GM19455 (cell line): ENCODE data around the gene ELFN2.

Experiments
- ATAC-seq: cut with Tn5 transposase; IDR thresholded peaks from one replicate; pipeline ENCODE4 v1.9.1; 2021; ENCODE audit not compliant: unreplicated experiment

Gene ELFN2

GRCh38 chr22:37358917-37359316 is 68.4 kb downstream of the ELFN2 start:
- no peak for ATAC-seq

DNA sequence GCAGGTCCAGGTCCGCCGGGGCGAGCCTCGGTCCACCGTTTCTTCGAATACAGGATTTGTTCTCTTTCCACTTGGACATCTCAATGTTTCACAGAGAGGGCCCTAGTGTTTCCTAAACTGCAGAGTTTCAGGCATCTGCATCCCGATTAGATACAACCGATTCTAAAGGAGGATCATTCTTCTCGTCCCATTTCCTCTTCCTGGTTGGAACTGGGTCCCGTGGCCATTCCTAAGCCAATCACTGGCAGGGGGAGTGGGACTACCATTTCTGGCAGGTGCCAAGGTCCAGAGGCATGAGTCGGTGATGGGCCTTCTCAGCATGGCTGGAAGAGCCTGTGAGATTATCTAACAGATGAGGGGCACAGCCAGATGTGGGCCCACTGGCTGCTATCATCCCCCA is 68.9 kb downstream of the ELFN2 start:
- no peak for ATAC-seq

- ATAC-seq = no peak
These were observed 69.7 kb downstream of the ELFN2 start for GRCh38 chr22:37357446-37358075.

GRCh38 chr22:37356922-37357321 is 70.4 kb downstream of the ELFN2 start:
- no peak for ATAC-seq

- no peak for ATAC-seq
These were observed 72.1 kb downstream of the ELFN2 start for GRCh38 chr22:37355174-37355573.

- ATAC-seq = no peak
These were observed 72.6 kb downstream of the ELFN2 start for GRCh38 chr22:37354670-37355069.

DNA sequence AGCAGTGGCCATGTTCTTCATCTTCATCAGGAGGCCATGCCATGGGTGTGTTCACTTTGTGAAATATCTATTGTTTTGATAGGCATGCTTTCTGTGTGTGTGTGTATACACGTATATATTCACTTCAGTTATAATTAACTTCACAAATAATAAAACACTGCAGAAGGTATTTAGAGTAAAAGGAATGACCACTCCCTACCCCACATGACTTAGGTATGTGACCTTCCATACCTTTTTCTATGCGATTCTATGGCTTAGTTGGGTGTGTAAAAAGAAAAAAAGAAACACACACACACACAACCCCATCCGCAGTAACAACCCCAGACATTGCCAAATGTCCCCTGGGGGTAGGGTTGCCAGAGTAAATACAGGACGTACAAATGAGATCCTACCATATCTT is 73.0 kb downstream of the ELFN2 start:
- ATAC-seq = no peak

- no peak for ATAC-seq
These were observed 73.4 kb downstream of the ELFN2 start for GRCh38 chr22:37353839-37354238.

DNA sequence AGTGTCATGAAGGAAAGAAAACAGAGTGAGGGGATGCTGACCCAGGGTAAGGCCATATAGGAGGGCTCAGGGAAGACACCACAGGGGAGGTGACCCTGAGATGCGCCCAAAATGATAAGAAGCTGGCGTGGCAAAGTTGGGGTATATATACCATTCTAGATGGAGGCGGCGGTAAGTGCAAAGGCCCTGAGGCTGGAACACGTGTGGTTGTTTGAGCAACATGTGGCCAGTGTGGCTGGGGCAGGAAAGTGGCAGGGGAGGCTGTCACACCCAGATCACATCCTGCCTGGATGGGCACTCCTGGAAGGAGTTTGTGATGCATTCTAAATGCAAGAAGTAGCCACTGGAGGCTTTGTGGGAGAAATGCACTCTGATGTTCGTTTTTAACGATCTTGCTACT is 74.8 kb downstream of the ELFN2 start:
- ATAC-seq = no peak

GRCh38 chr22:37351232-37351631 is 76.0 kb downstream of the ELFN2 start:
- no peak for ATAC-seq

- ATAC-seq = no peak
These were observed 78.0 kb downstream of the ELFN2 start for GRCh38 chr22:37349043-37349814.

DNA sequence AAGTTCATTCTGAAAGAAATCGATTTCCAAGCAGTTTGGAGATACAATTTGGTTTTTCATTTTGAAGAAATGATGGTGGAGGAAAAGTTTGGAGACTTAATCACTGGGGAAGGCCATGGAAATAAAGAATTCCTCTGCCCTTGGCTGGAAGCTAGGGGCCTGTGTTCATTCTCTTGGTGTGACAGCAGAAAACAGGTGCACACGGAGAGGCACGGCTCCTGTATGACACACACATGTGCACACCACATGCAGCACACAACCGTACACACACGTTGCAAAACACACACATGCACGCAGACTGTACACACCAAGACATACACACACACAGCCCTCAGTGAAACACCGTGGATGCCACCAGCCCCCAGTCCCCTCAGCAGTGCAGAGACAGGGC is 80.8 kb downstream of the ELFN2 start:
- no peak for ATAC-seq

- no peak for ATAC-seq
These were observed 81.3 kb downstream of the ELFN2 start for GRCh38 chr22:37345863-37346504.

- no peak for ATAC-seq
These were observed 82.4 kb downstream of the ELFN2 start for GRCh38 chr22:37344735-37345449.

GRCh38 chr22:37343863-37344734 is 83.2 kb downstream of the ELFN2 start:
- ATAC-seq = no peak

- no peak for ATAC-seq
These were observed 83.9 kb downstream of the ELFN2 start for GRCh38 chr22:37343348-37343747.

- no peak for ATAC-seq
These were observed 85.2 kb downstream of the ELFN2 start for GRCh38 chr22:37342065-37342464.

DNA sequence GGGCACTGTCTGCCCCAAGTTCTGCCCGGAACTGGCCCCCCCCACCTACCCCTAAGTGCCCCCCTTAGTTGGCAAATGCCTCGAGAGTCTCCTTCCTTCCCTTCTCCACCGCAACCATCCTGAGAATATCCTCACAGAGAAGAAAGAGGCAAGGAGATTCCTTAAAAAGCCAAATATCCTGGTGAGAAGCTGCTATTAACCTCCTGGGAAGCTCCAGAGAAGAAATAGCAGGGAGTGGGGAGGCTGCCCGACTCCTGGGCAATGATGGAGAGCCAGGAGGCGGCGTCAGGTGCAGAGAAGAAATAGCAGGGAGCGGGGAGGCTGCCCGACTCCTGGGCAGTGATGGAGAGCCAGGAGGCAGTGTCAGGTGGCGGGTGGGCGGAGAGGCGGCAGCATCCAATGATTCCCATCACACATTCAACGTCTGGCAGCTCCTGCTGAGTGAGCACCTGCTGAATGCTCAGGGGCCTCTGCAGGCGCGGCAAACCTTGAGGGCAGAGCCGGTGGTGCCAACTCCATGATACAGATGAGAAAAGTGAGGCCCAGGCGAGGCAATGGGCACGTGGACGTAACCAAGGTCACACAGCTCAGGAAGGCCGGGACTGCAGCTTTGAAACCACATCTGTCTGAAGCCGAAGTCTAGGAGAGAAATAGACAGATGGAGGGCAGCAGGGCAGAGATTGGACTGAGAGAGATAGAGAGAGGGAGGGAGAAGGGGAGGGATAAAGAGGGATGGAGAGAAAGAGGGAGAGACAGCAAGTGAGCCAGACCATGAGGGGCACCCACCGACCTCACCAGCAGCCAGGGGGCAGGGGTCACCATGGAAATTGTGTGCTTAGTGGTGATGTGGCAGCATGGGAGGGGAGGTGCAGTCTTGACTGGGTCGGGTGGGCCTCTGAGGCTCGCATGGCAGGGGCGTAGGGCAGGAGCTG is 86.7 kb downstream of the ELFN2 start:
- no peak for ATAC-seq

GRCh38 chr22:37338539-37339246 is 88.6 kb downstream of the ELFN2 start:
- ATAC-seq = no peak
